CD4-positive, alpha-beta T cell treated with Interleukin-6 at 100 ng/mL for 8 hours (primary cell): ENCODE results near the gene INTS13.
"Not testable (repeated sequence)": the region's sequence is repeated elsewhere in the genome, so short reads cannot be mapped to it uniquely, and the experiment has no call there.

Source experiments
- DNase-seq: peaks from one replicate; pipeline ENCODE4 v3.0.0-alpha.2; 2020; ENCODE audit warnings: mixed read lengths, low spot score

INTS13 gene, protein sequence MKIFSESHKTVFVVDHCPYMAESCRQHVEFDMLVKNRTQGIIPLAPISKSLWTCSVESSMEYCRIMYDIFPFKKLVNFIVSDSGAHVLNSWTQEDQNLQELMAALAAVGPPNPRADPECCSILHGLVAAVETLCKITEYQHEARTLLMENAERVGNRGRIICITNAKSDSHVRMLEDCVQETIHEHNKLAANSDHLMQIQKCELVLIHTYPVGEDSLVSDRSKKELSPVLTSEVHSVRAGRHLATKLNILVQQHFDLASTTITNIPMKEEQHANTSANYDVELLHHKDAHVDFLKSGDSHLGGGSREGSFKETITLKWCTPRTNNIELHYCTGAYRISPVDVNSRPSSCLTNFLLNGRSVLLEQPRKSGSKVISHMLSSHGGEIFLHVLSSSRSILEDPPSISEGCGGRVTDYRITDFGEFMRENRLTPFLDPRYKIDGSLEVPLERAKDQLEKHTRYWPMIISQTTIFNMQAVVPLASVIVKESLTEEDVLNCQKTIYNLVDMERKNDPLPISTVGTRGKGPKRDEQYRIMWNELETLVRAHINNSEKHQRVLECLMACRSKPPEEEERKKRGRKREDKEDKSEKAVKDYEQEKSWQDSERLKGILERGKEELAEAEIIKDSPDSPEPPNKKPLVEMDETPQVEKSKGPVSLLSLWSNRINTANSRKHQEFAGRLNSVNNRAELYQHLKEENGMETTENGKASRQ

DNA sequence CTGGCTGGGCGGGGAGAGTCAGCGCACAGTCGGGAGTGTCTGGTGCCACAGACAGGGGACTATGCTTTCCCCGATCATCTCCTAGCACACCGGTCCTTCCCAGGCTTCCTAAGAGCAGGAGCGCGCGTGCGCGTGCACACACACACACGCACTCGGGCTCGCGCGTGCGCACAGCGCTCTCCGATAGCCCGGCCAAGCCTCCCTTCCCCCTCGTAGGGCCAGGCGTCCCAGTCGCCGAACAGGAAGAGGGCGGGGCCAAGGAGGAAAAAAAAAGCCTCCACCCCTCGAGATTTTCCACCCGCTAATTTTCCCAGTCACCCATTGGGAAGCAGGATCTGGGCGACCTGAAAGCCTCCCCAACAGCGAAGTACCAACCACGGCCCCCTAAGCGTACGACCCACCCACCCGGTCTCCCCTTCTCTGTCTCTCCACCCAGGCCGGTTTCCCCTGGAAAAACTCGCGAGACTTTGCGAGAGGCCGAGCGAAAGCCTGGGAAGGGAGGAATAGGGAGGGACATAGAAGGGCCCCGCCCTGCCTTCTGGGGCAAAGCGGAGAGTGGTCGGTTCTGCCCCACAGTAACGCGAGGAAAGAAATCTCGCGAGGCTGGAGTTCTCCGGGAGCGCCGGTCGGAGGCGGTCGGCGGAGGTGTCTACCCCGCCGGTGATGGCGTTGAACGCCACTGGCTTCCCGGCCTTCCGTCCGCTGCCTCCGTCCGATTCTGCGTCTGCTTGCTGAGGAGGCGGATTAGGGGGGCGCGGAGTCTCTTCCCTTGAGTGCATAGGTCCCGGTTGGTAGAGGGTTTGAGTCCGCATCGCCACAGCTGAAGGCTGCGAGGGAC lies at the start of gene INTS13, which contains the start of gene FGFR1OP2:
Gene INTS13, minus strand, starts transcription at position 119 of the 838 bp plus-strand sequence. CDS start 1,178 bp downstream, outside the sequence.
Gene FGFR1OP2, plus strand, starts transcription at position 608 of the 838 bp plus-strand sequence. CDS start 15,689 bp downstream, outside the sequence.
- peak; percentile 97 for DNase-seq

DNA sequence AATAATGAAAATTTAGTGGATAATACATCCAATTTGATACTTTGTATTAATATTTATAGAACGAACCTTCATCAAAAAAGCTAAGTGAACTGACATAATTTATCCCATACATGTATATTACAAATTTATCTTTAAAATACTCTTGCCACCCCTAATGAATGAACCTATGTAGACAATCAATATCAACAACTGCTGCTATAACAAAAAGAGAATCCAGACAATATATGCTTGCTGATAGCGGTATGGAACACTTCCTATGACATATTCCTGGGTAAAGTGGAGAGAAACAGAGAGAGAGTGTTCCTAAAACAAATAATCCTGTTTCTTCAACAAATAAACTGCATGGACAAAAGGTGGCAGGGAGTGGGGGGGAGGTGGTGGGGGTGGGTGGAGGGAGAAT lies 45.1 kb upstream of the INTS13 start:
- no peak for DNase-seq

DNA sequence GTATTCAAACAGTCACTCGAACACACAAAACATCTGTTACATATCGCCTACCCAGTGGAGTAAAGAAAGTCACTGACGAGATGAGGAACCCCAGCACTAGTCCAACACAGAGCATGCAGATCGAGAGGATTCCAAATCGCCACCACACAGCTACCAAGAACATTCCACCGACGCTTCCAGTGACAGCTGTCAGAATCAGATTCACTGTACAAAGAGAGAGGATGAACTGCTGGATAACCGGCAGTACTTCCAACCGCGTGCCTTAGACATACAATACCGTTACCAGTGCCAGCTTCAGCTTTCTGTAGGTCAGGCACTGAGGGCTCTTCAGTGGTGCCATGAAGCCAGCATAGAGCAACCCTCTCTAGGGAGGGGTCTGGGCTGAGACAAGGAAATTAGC lies 42.0 kb upstream of the INTS13 start:
- no peak for DNase-seq

DNA sequence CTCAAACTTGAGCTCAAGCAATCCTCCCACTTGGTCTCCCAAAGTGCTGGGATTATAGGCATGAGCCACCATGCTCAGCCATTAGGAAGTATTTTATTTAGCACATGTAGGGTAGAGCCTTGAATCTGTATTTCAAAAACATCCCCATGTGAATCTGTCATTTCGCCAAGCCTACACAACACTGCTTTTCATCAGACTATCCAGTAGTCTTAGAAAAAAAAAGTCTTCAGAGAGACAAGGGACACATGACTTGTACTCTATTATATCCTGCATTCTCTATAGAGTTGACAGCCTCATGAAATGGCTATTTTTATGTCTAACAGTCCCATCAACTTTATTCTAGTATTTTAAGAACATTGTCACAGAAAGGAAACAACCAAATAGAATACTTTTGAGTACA lies 41.0 kb upstream of the INTS13 start:
- DNase-seq, result no peak

DNA sequence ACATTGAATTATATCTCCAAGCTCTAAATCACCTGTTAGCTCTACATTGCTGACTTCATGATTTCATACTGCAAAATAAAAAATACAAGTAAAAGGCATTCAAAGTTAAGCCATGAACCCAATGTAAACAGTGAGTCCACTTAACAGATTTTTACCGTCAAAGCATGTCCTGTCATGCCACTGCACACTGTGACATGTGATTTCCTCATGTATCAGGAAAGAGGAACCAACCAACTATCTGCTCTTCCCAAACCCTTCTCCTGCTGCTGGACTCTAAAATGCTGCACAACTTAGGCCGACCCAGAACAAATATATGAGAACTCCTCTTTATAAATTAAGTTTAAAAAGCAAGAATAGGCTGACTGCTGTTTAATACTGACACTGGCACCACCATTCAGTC lies 38.9 kb upstream of the INTS13 start:
- no peak for DNase-seq

DNA sequence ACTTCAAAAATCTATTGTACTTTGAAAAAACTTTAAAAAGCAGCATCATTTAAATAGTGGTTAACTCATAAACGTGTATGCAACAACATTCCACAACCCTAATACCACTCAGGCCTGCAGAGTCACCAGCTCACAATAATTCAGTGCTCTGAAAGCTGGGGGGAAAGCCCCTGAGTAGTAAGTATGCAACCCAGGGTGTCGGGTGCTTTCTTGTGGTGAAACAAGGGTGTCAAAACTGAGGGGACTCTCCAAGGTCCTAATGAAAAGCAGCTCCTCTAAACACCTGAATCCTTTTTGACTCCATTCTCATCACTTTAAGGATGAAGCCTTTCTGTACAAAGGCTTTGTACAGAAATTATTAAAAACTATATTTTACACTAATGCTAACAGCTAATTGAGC lies 34.2 kb upstream of the INTS13 start:
- peak; percentile 58 for DNase-seq

DNA sequence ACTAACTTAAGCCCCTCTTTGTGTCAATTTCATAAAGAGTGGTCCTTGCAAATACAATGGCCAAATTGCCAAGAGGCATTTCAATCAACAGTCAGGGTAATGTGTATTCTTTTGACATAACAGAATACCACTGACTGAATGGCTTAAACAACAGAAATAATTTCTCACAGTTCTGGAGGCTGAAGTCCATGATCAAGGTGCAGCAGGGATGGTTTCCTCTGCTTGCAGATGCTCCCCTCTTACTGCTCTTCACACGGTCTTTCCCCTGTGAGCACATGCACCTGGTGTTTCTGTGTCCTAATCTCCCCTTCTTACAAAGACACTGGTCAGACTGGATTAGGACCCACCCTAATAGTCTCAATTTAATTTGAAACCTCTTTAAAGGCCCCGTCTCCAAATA lies 32.4 kb upstream of the INTS13 start:
- no peak for DNase-seq

DNA sequence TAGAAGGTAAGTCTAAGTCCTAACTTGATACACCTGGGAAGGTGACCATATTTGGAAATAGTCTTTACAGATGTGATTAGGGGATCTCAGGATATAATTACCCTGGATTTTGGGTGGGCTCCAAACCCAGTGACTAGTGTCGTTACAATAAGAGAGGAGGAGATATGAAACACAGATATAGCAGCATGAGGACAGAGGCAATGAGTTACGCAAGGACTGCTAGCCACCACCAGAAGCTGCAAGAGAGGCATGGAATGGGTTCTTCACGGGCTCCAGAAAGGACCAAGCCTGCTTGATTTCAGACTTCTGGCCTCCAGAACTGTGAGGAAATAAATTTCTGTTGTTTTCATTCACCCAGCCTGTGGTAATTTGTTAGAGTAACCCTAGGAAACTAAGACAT lies 29.1 kb upstream of the INTS13 start:
- DNase-seq, result no peak

DNA sequence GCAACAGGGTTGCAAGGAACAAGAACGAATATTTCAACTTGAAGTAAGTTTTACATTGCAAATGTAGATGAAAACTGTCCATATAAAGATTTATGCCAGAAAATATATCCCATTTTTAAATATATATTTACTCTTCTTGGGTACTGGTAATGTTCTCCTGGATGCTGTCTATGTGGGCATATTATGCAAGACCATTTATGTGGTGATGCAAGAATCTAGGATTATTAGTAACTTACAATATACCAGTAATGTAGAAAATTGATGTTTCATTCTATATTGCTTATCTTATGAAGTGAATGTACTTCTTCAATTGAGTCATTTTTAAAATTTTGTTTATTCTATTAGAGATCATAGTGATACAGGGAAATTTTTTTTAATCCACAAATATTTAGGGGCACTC lies 25.6 kb upstream of the INTS13 start:
- DNase-seq, result no peak

DNA sequence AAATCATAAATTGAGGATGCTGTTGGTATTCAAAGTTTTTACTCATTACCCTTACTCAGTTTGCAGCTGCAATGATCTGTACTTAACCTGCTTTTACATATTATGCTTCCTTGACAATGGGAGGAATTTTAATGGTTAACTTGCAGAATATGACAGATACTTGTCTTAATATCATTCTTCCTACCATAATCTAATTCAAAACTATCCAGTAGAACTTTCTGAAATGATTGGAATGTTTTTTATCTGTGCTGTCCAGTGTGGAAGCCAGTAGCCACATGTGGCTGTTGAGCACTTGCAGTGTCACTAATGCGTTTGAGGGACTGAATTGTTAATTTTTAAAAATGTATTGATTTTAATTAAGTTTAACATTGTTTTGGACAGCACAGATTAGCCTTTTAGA lies 24.0 kb upstream of the INTS13 start:
- DNase-seq, result no peak

DNA sequence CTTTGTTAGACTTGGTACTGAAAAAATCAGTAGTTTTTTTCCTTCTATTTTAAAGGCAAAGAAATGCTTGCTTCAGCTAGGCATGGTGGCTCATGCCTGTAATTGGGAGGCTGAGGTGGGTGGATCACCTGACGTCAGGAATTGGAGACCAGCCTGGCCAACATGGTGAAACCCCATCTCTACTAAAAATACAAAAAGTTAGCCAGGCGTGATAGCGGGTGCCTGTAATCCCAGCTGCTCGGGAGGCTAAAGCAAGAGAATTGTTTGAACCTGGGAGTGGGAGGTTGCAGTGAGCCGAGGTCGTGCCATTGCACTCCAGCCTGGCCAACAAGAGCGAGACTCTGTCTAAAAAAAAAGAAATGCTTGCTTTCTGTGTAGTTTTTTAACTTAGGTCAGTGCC lies 23.6 kb upstream of the INTS13 start:
- DNase-seq, result not testable (repeated sequence)

DNA sequence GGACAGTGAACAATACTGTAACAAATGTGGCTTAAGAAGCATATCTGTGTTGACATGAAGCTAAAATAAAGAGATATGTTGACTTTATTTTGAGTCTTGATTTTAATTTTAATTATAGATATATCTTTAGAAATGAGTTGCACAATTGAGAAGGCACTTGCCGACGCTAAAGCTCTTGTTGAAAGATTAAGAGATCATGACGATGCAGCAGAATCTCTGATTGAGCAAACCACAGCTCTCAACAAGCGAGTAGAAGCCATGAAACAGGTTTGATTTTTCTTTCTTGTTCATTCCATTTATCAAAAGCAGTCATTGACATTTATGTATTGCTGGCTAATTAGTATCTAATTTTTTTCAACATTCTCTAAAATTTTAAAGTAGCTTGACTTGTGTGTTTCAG lies 16.2 kb upstream of the INTS13 start:
- DNase-seq, result no peak

DNA sequence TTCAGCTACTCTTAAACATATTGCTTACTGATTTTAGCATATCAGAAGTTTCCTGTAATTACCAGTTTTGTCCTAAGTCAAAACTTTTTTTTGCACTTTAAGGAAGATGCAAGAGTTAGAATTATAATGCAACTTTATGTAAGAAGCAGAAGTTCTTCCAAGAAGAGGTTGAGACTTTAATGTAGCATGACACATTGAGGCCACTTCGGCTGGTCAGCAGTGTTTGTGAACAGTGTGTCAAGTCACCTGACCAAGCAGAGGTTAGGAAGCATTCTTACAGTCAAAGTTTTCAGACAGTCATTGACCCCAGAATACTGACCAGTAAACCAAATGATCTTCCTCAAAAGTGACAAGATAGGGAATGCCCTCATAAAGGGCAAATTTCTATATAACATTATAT lies 15.7 kb upstream of the INTS13 start:
- no peak for DNase-seq

DNA sequence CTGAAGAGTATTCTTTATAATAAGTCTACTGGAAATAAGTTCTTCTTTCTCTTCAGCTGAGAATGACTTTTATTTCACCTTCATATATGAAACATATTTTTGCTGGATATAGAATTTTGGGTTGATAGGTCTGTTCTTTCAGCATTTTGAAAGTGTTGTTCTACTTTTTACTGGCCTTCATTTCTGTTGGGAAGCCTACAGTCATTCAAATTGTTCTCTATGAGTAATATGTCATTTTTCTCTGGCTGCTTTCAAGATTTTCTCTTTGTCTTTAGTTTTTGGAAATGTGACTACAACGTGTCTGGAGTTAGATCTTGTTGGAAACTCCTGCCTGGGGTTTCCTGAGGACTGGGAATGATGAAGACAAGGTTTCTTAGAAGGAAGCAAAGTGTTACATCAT lies 10.5 kb upstream of the INTS13 start:
- DNase-seq, result no peak

DNA sequence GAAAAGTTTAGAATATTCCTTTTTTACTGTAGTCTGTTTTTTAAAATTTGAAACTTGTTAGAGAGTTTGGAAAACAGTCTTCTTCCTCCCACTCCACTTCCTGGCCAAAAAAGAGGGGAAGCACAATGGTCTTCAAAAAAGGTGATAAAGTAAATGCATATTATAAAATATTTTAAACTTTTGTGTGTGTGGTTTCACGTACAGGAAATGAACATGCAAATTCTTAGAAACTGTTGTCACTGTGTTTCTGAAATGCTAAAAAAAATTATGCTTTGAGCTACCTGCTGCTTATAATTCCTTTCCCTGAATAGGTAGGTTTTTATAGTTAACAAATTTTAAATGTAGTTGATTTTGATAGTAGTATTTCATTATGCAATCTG lies 3.4 kb upstream of the INTS13 start:
- peak; percentile 11 for DNase-seq

DNA sequence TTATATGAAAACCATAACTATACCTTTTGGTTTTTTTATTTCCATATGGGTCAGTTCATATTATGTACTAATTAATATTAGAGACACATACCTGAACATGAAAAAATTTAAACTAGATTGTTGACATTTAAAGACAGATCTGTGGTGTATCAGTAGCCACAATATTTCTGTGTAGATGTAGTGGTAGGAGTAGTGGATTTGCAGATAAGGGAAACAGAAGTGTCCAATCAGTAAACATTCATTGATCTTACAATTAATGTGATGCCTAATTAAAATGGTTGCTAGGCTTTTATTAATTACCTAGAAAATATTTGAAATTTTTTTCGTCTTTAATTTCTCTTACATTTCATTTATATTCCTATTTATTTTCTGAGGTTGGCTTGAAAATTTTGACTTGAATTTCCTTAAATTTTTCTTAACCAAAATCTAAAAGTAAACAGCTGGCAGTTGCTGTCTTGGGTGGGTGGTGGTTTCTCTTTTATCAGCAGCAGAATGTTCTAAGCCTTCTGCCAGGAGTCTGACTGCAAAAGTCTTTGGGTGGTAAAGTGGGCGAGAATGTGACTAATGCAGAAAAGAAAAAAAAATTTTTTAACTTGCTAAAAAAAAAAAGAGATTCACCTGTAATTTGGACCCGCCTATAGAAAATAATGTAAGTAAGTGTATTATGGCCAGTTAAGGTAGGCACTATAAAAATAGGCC lies 2.9 kb upstream of the INTS13 start:
- DNase-seq, result peak; percentile 33

DNA sequence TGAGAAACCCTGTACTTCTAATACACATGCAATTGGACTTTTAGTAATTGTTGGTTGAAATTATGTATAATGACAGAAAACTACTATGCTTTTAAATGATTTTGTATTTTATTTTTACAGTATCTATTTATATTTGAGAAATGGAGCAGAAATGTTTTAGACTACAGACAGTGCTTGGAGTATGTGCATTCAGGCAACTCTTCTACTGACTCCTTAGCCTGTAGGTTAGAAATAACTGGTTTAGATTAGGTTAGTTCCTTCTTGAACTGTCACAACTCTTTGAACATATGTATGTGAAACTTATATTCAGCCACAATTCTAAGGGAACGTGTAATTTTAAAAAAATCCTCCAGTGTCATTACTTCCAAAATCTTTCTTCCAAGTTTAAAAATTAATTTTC lies 2.2 kb upstream of the INTS13 start:
- DNase-seq, result no peak

DNA sequence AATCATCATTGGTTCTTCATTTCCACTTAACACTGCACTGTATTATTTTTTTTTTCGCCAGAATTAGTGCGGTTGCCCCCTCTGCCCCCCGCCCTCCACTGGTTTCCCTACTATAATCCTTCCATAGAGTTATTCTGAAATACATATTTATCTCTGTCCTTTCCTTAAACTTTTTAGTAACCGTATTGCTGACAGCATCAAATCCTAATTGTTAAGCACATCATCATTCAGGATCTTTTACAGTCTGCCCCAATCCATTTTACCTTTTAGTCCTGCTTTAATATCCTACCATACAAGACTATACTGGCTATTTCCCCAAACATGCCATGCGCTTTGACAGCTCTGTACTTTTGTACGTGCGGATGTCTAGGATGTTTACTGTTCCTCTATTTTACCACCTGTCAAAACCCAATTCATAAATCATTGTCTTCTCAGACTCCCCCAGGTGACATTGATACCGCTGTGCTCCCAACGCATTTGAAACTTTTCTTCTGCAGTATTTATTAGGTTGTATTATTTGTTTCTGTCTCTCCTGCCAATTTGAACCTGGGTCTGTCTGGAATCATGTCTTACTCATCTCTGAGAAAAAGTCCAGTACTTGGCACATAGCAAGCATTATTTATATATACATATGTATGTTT lies 1.5 kb upstream of the INTS13 start:
- DNase-seq, result no peak

DNA sequence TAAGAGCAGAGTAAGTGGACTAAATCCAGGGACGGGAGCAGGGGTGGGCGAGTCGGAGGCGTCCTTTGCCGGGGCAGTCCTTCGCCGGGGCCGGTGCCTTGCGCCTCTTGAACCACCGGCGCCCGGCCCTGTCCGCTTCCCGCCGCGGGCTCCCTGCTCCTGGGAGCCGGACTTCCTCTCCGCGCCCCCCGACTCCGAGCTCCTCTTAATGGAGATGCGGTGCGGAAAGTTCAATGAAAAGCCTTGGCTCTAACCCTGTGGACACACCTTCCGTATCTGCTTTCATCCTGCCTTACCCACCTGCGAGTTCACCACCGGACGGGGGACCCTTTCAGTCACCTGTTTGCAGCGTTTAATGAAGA lies 901 bp upstream of the INTS13 start:
- no peak for DNase-seq

DNA sequence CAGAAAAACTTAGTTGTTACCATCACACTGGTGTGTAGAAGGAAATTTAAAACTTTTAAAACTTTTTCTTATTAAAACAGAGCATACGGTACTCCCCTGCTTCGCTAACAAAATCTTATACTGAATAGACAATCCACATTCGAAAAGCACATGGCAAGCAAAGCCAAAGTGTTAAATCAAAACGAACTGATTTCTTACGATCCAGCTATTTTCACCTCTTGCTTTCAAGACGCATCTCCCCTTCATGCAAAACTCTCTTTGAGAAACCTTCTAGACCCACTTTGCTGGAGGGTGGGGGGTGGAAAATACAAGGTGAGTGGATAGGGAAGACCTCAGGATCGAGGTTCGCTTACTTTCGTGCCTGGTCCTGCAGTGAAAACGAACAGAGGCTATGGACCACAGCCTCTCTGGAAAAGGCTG lies 328 bp downstream of the INTS13 start:
- no peak for DNase-seq
